Measurements from ENCODE around the gene PGF. TPM values are rescaled to one million over a fixed set of nuclear protein-coding genes. Genes with fewer than 3 reads are reported as not detected.
A peak's percentile ranks its signal among the peaks of the same experiment; 100 is the strongest.
"Not testable (repeated sequence)": the region's sequence is repeated elsewhere in the genome, so short reads cannot be mapped to it uniquely, and the experiment has no call there.

PGF gene
- total RNA-seq, 1 experiment from 2014 or later, result 115 TPM

DNA sequence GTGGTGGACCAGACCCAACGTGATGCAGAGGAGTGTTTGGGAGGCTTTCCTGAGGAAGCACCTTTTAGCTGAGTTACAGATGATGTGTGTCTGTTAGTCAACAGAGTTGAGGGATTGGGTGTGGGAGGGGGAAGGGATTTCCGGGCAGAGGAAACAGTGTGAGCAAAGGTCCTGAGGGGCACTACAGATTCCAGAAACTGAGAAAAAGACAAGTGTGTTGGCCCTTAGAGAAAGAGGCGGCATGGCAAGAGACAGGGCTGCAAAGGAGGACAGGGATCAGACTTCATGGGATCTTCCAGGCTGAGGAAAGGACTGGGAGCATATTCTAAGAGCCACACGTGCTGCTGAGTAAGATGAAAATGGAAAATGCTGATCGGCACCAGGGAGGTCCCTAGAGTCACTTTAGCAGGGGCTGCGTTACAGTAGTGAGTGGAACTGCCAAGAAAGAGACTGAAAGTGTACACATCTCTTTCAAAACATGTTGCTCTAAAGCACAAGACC lies 22.9 kb downstream of the PGF start:
- Histone ChIP-seq H3K4me1 (peaks cover 37% of the 10 kb centered on the region), H3K36me3 (no peaks in the 10 kb centered on the region), H3K4me3 (no peak overlapping the region), H3K27me3 (no peaks in the 10 kb centered on the region), H3K27ac (no peak overlapping the region), H3K9me3 (replicated peaks) (no peaks in the 10 kb centered on the region)
- DNase-seq, result no peak

DNA sequence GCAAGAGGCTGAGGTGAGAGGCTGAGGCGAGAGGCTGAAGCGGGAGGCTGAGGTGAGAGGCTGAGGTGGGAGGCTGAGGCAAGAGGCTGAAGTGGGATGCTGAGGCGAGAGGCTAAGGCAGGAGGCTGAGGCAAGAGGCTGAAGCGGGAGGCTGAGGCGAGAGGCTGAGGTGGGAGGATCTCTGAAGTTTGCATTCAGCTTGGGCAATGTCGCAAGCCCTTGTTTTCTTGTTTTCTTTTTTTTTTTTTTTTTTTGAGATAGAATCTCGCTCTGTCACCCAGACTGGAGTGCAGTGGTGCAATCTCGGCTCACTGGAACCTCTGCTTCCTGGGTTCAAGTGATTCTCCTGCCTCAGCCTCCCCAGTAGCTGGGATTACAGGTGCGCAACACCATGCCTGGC lies 23.7 kb downstream of the PGF start:
- H3K27me3 ChIP-seq; H3K36me3 ChIP-seq; H3K9me3 ChIP-seq (replicated peaks); DNase-seq; H3K4me3 ChIP-seq; H3K27ac ChIP-seq: not testable (repeated sequence)
- peaks cover 37% of the 10 kb centered on the region for H3K4me1 ChIP-seq

GRCh38 chr14:74929242-74929641 lies 26.2 kb downstream of the PGF start:
- Histone ChIP-seq H3K27me3 (no peaks in the 10 kb centered on the region), H3K36me3 (no peaks in the 10 kb centered on the region), H3K27ac (no peak overlapping the region), H3K4me1 (peaks cover 25% of the 10 kb centered on the region), H3K4me3 (no peak overlapping the region), H3K9me3 (replicated peaks) (no peaks in the 10 kb centered on the region; the same call in 1 of the 2 replicates)
- no peak for DNase-seq

GRCh38 chr14:74927225-74927624 lies 28.2 kb downstream of the PGF start:
- H3K36me3 ChIP-seq, result no peaks in the 10 kb centered on the region
- H3K27ac ChIP-seq, result no peak overlapping the region
- H3K4me3 ChIP-seq, result no peak overlapping the region
- no peaks in the 10 kb centered on the region; the same call in 1 of the 2 replicates for H3K9me3 ChIP-seq (replicated peaks)
- peaks cover 6% of the 10 kb centered on the region for H3K4me1 ChIP-seq
- no peak for DNase-seq
- no peaks in the 10 kb centered on the region for H3K27me3 ChIP-seq

DNA sequence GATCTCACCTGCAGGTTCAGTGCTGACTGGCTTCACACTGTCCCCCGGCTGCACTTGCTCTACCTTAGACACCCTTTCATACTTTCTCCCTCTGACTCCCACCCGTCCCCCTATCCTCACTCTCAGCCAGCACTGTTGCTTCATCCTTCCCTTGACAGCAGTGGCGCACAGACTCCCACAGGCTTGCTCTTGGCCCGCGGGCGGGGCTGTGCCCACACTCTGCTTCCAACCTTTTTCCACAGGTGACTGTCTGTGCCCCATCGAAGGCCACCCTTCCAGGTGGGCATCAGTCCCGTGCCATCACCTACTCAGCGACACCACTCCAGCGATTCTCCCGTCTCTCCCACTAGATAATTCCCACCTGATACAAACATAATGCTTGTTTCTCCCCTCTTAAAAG lies 31.3 kb downstream of the PGF start:
- DNase-seq, result no peak
- Histone ChIP-seq H3K36me3 (no peaks in the 10 kb centered on the region), H3K9me3 (replicated peaks) (no peaks in the 10 kb centered on the region; the same call in 1 of the 2 replicates), H3K27me3 (no peaks in the 10 kb centered on the region), H3K4me3 (no peak overlapping the region), H3K4me1 (no peaks in the 10 kb centered on the region), H3K27ac (no peak overlapping the region)

DNA sequence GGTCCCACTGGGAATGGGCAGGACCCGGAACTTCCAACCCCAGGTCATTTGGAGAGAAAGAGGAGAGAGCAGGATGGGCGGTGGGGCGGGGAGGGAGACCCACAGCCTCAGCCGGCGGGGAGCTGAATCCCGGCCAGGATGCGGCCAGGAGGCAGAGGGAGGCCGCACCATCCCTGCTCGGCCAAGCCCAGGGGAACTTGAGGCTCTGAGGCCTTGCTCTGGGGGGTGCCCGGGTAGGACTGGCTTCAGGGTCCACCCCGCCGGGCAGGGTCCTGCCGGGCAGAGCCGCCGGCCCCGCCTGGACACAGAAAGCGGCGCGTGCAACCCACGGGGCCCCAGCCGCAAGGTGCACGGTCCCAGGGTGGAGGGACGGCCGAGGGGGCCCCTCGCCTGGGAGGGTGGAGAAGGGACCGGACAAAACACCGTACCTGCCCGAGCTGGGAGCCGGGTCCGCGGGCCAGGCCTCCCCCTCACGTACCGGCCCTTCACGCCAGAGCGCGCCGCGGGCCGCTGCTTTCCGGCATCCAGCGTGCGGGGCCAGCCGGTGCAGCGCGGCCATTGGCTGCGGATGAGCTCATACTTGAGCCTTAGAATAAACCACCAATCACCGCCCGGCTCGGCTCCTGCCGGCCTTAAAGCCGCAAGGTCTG lies 32.5 kb downstream of the PGF start, which contains the start of gene RPS6KL1:
Gene RPS6KL1, minus strand, starts transcription at position 509 of the 650 bp plus-strand sequence. CDS start 1,719 bp downstream, outside the sequence.
- DNase-seq, result peak in 1 of 2 experiments; percentile 58
- no peaks in the 10 kb centered on the region for H3K36me3 ChIP-seq
- no peak within 1 kb of the TSS for H3K27ac ChIP-seq
- H3K4me1 ChIP-seq, result no peaks in the 10 kb centered on the region
- H3K4me3 ChIP-seq, result peak within 1 kb of the TSS; percentile 55
- no peaks in the 10 kb centered on the region for H3K27me3 ChIP-seq
- no peaks in the 10 kb centered on the region; the same call in 1 of the 2 replicates for H3K9me3 ChIP-seq (replicated peaks)

GRCh38 chr14:74921987-74922751 lies 33.2 kb downstream of the PGF start:
- no peaks in the 10 kb centered on the region for H3K27me3 ChIP-seq
- peaks cover 3% of the 10 kb centered on the region; the same call in 1 of the 2 replicates for H3K4me1 ChIP-seq
- H3K4me3 ChIP-seq, result peak overlapping the region; percentile 55
- no peak for DNase-seq
- H3K36me3 ChIP-seq, result no peaks in the 10 kb centered on the region
- no peaks in the 10 kb centered on the region; the same call in 1 of the 2 replicates for H3K9me3 ChIP-seq (replicated peaks)
- H3K27ac ChIP-seq, result no peak overlapping the region

GRCh38 chr14:74921053-74921620 lies 34.3 kb downstream of the PGF start:
- no peaks in the 10 kb centered on the region; the same call in 1 of the 2 replicates for H3K9me3 ChIP-seq (replicated peaks)
- H3K4me1 ChIP-seq, result peaks cover 3% of the 10 kb centered on the region; the same call in 1 of the 2 replicates
- H3K27me3 ChIP-seq, result no peaks in the 10 kb centered on the region
- no peak overlapping the region for H3K4me3 ChIP-seq
- DNase-seq, result no peak
- no peak overlapping the region for H3K27ac ChIP-seq
- no peaks in the 10 kb centered on the region for H3K36me3 ChIP-seq

DNA sequence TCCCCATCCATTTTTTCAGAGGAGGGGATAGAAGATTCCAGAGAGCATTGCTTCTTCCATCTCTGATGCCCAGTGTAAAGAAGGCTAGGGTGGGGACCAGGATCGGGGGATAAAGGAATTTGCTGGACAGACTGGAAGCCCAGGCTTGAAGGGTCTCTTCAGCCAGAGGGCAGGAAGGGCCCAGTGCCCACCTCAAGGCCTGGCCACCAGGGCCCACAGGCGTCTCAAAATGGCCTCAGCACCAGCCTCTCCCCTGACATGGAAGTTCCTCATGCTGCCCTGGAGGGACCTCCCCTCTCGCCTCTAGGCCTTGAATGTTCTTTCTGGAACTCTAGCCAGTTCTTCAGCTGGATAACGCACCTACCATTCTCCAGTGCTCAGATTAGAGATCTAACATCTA lies 35.1 kb downstream of the PGF start:
- no peaks in the 10 kb centered on the region for H3K27me3 ChIP-seq
- no peak for DNase-seq
- H3K4me3 ChIP-seq, result no peak overlapping the region
- peaks cover 3% of the 10 kb centered on the region; the same call in 1 of the 2 replicates for H3K4me1 ChIP-seq
- no peak overlapping the region for H3K27ac ChIP-seq
- no peaks in the 10 kb centered on the region; the same call in 1 of the 2 replicates for H3K9me3 ChIP-seq (replicated peaks)
- H3K36me3 ChIP-seq, result no peaks in the 10 kb centered on the region

GRCh38 chr14:74919421-74920165 lies 35.8 kb downstream of the PGF start:
- H3K27ac ChIP-seq, result no peak overlapping the region
- H3K36me3 ChIP-seq, result no peaks in the 10 kb centered on the region
- DNase-seq, result no peak
- H3K27me3 ChIP-seq, result no peaks in the 10 kb centered on the region
- no peak overlapping the region for H3K4me3 ChIP-seq
- H3K4me1 ChIP-seq, result peaks cover 3% of the 10 kb centered on the region; the same call in 1 of the 2 replicates
- no peaks in the 10 kb centered on the region; the same call in 1 of the 2 replicates for H3K9me3 ChIP-seq (replicated peaks)

DNA sequence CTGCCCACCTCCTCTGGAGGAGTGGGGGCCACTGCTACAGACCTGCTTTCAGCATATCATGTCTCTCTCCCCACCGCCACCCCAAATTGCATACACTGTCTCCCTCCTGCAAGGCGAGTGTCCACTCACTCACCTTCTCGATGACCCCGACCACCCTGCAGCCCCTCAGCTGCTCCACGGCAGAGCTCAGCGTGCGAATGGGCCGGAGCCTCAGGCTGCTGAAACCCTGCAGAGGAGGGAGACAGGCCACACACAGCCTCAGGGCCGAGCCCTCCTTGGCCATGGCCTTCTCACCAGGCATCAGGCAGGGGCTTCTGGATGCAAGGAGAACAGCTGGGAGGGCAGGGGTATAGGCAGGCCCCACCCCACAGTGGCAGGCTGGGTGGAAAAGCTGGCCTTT lies 37.0 kb downstream of the PGF start:
- Histone ChIP-seq H3K9me3 (replicated peaks) (no peaks in the 10 kb centered on the region), H3K4me1 (peaks cover 8% of the 10 kb centered on the region; the same call in 1 of the 2 replicates), H3K36me3 (no peaks in the 10 kb centered on the region), H3K4me3 (no peak overlapping the region), H3K27me3 (no peaks in the 10 kb centered on the region), H3K27ac (no peak overlapping the region)
- no peak for DNase-seq

DNA sequence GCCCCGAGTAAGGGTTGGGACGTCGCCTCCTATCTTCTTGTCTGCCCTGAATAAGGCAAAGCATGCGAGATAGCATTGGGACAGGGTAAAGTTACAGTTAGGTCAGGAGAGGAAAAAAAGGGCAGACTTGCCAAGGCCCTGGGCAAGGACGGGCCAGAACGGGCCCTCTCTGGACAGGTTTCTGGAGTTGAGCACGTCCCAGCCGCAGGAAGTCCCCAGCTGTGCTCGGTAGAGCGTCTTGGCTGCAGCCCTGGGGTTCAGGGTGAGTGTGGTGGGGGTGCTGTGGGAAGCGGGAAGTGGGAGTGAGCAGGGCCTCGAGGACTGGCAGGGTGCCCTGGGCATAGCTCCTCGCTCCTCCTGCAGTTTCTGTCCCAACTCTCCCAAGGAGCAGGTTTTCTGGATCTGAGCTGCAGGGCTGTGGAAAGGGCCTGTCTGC lies 37.7 kb downstream of the PGF start:
- H3K4me1 ChIP-seq, result peaks cover 8% of the 10 kb centered on the region; the same call in 1 of the 2 replicates
- no peak for DNase-seq
- H3K36me3 ChIP-seq, result no peaks in the 10 kb centered on the region
- no peaks in the 10 kb centered on the region for H3K9me3 ChIP-seq (replicated peaks)
- no peaks in the 10 kb centered on the region for H3K27me3 ChIP-seq
- H3K27ac ChIP-seq, result no peak overlapping the region
- H3K4me3 ChIP-seq, result no peak overlapping the region

DNA sequence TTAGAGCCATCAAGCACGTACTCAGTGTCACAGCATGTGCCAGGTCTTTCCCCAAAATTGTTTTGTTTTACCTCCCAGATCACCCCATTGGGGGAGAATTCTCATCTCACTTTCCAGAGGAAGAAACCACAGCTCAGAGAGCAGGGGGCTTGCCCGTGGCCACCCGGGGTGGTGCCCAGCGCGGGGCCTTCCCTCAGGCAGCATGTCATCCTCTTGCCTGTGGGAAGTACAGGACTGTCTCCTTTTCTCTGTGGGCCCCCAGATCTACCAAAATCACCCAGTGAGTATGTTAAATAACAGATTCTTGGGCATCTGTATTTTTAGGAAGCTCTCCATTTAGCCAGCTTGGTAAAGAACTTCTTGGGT lies 38.2 kb downstream of the PGF start:
- Histone ChIP-seq H3K27me3 (no peaks in the 10 kb centered on the region), H3K4me3 (no peak overlapping the region), H3K9me3 (replicated peaks) (no peaks in the 10 kb centered on the region), H3K36me3 (no peaks in the 10 kb centered on the region), H3K4me1 (peaks cover 8% of the 10 kb centered on the region; the same call in 1 of the 2 replicates), H3K27ac (no peak overlapping the region)
- DNase-seq, result no peak

DNA sequence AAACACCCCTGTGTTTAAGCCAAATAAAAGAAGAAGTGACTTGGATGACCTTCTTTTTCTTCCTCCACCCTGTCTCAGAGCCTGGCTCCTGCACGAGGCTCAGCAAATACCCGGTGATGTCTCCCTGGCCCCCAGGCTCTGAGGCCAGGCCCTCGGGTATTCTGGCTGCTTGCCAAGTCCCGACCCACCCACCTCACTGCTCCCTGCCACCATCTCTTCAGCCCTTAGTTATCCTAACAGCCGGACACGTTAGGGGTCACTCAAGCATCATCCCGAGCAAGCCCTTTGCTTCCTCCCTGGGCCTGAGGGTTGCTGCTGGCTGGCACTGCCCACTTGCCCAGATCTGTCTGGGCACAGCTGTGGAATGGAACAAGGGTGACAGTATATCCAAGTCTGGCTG lies 39.6 kb downstream of the PGF start:
- peaks cover 8% of the 10 kb centered on the region; the same call in 1 of the 2 replicates for H3K4me1 ChIP-seq
- no peaks in the 10 kb centered on the region for H3K36me3 ChIP-seq
- no peaks in the 10 kb centered on the region for H3K27me3 ChIP-seq
- H3K27ac ChIP-seq, result no peak overlapping the region
- DNase-seq, result no peak
- no peak overlapping the region for H3K4me3 ChIP-seq
- H3K9me3 ChIP-seq (replicated peaks), result no peaks in the 10 kb centered on the region
